Activated CD4-positive, alpha-beta T cell treated with anti-CD3 and anti-CD28 coated beads, Interleukin-2, amount 10 ng/mL, durations not matched to agents 24 days and 14 days (primary cell): Measurements from ENCODE around the gene PSD2. TPM values are rescaled to one million over a fixed set of nuclear protein-coding genes. Genes with fewer than 3 reads are reported as not detected.
A peak's percentile ranks its signal among the peaks of the same experiment; 100 is the strongest.

Experiments
- DNase-seq: peaks from one replicate; pipeline ENCODE4 v3.0.0; 2022
- H3K27ac Mint-ChIP-seq: one replicate; pipeline ENCODE4 v1.8.0; 2022; ENCODE audit warnings: mild to moderate bottlenecking, mixed read lengths
- H3K27me3 Mint-ChIP-seq: one replicate; pipeline ENCODE4 v1.8.0; 2022; ENCODE audit warnings: mixed read lengths
- H3K36me3 Mint-ChIP-seq: one replicate; pipeline ENCODE4 v1.8.0; 2022; ENCODE audit warnings: low read depth, mild to moderate bottlenecking, mixed read lengths
- H3K4me1 Mint-ChIP-seq: one replicate; pipeline ENCODE4 v1.8.0; 2021; ENCODE audit warnings: mixed read lengths
- H3K4me3 Mint-ChIP-seq: one replicate; pipeline ENCODE4 v1.8.0; 2022; ENCODE audit warnings: mild to moderate bottlenecking, moderate library complexity, mixed read lengths
- H3K9me3 Mint-ChIP-seq: one replicate; pipeline ENCODE4 v1.8.0; 2021; ENCODE audit warnings: mixed read lengths
- intact Hi-C: fragments of 100-400 bp; cut with micrococcal nuclease; formaldehyde crosslinking; loops from one replicate; pipeline ENCODE4 v1.15.1; 2023
- total RNA-seq: library from RNA; stranded (reverse); gene quantifications from 2 replicates; pipeline ENCODE4 v1.2.3, GENCODE V29; 2022

PSD2 gene
- total RNA-seq, 1 donor from 2014 or later = not detected

GRCh38 chr5:139770722-139771121, 24.9 kb upstream of the PSD2 start:
- no peaks in the 10 kb centered on the region for H3K36me3 Mint-ChIP-seq
- no peak for DNase-seq
- no peak overlapping the region for H3K4me3 Mint-ChIP-seq
- H3K27me3 Mint-ChIP-seq = peaks cover 19% of the 10 kb centered on the region
- no peak overlapping the region for H3K27ac Mint-ChIP-seq
- intact Hi-C loops = no loop called here
- peaks cover 9% of the 10 kb centered on the region for H3K4me1 Mint-ChIP-seq
- H3K9me3 Mint-ChIP-seq = no peaks in the 10 kb centered on the region

- H3K36me3 Mint-ChIP-seq = no peaks in the 10 kb centered on the region
- H3K27me3 Mint-ChIP-seq = peaks cover 20% of the 10 kb centered on the region
- intact Hi-C loops = no loop called here
- H3K27ac Mint-ChIP-seq = no peak overlapping the region
- DNase-seq = no peak
- no peak overlapping the region for H3K4me3 Mint-ChIP-seq
- no peaks in the 10 kb centered on the region for H3K9me3 Mint-ChIP-seq
- peaks cover 6% of the 10 kb centered on the region for H3K4me1 Mint-ChIP-seq
These were observed 23.4 kb upstream of the PSD2 start for GRCh38 chr5:139772089-139772791.

GRCh38 chr5:139772927-139773690, 22.5 kb upstream of the PSD2 start:
- H3K9me3 Mint-ChIP-seq = no peaks in the 10 kb centered on the region
- no peak overlapping the region for H3K27ac Mint-ChIP-seq
- no peak overlapping the region for H3K4me3 Mint-ChIP-seq
- H3K27me3 Mint-ChIP-seq = peaks cover 21% of the 10 kb centered on the region
- intact Hi-C loops = no loop called here
- no peaks in the 10 kb centered on the region for H3K36me3 Mint-ChIP-seq
- peaks cover 6% of the 10 kb centered on the region for H3K4me1 Mint-ChIP-seq
- DNase-seq = no peak

GRCh38 chr5:139774980-139775661, 20.5 kb upstream of the PSD2 start:
- intact Hi-C loops = no loop called here
- no peaks in the 10 kb centered on the region for H3K9me3 Mint-ChIP-seq
- peak; percentile 94 for DNase-seq
- no peak overlapping the region for H3K27ac Mint-ChIP-seq
- no peak overlapping the region for H3K4me3 Mint-ChIP-seq
- peaks cover 6% of the 10 kb centered on the region for H3K4me1 Mint-ChIP-seq
- peaks cover 27% of the 10 kb centered on the region for H3K27me3 Mint-ChIP-seq
- no peaks in the 10 kb centered on the region for H3K36me3 Mint-ChIP-seq

GRCh38 chr5:139775872-139776271, 19.7 kb upstream of the PSD2 start:
- DNase-seq = no peak
- Mint-ChIP-seq H3K4me3 (no peak overlapping the region), H3K27ac (no peak overlapping the region), H3K9me3 (no peaks in the 10 kb centered on the region), H3K27me3 (peaks cover 33% of the 10 kb centered on the region), H3K36me3 (no peaks in the 10 kb centered on the region), H3K4me1 (peaks cover 6% of the 10 kb centered on the region)
- intact Hi-C loops = no loop called here

GRCh38 chr5:139776861-139777260, 18.7 kb upstream of the PSD2 start:
- peaks cover 6% of the 10 kb centered on the region for H3K4me1 Mint-ChIP-seq
- H3K9me3 Mint-ChIP-seq = no peaks in the 10 kb centered on the region
- H3K36me3 Mint-ChIP-seq = no peaks in the 10 kb centered on the region
- intact Hi-C loops = no loop called here
- no peak overlapping the region for H3K4me3 Mint-ChIP-seq
- peaks cover 33% of the 10 kb centered on the region for H3K27me3 Mint-ChIP-seq
- DNase-seq = no peak
- H3K27ac Mint-ChIP-seq = no peak overlapping the region

- Mint-ChIP-seq H3K9me3 (no peaks in the 10 kb centered on the region), H3K36me3 (no peaks in the 10 kb centered on the region), H3K27me3 (peaks cover 35% of the 10 kb centered on the region), H3K27ac (no peak overlapping the region), H3K4me3 (no peak overlapping the region), H3K4me1 (peaks cover 6% of the 10 kb centered on the region)
- intact Hi-C loops = no loop called here
- no peak for DNase-seq
These were observed 12.1 kb upstream of the PSD2 start for GRCh38 chr5:139783436-139783965.

GRCh38 chr5:139784488-139784887, 11.1 kb upstream of the PSD2 start:
- no peak overlapping the region for H3K4me3 Mint-ChIP-seq
- H3K9me3 Mint-ChIP-seq = no peaks in the 10 kb centered on the region
- H3K27ac Mint-ChIP-seq = no peak overlapping the region
- H3K4me1 Mint-ChIP-seq = peaks cover 6% of the 10 kb centered on the region
- H3K27me3 Mint-ChIP-seq = peaks cover 38% of the 10 kb centered on the region
- no peaks in the 10 kb centered on the region for H3K36me3 Mint-ChIP-seq
- intact Hi-C loops = no loop called here
- no peak for DNase-seq

- Mint-ChIP-seq H3K27ac (no peak overlapping the region), H3K4me1 (peaks cover 6% of the 10 kb centered on the region), H3K4me3 (peak overlapping the region; percentile 85), H3K36me3 (no peaks in the 10 kb centered on the region), H3K27me3 (peaks cover 41% of the 10 kb centered on the region), H3K9me3 (no peaks in the 10 kb centered on the region)
- intact Hi-C loops = loop anchor here (1.0 kb wide), 4 partner anchors 57 to 370 kb away; no protein-coding TSS in a partner anchor
- DNase-seq = no peak
These were observed 8.4 kb upstream of the PSD2 start for GRCh38 chr5:139787257-139787567.

- peaks cover 6% of the 10 kb centered on the region for H3K4me1 Mint-ChIP-seq
- H3K9me3 Mint-ChIP-seq = no peaks in the 10 kb centered on the region
- peaks cover 42% of the 10 kb centered on the region for H3K27me3 Mint-ChIP-seq
- peak overlapping the region; percentile 19 for H3K27ac Mint-ChIP-seq
- intact Hi-C loops = loop anchor here (1.0 kb wide), 4 partner anchors 57 to 370 kb away; no protein-coding TSS in a partner anchor
- H3K4me3 Mint-ChIP-seq = peak overlapping the region; percentile 85
- peak; percentile 95 for DNase-seq
- no peaks in the 10 kb centered on the region for H3K36me3 Mint-ChIP-seq
These were observed 7.9 kb upstream of the PSD2 start for GRCh38 chr5:139787568-139788293.

- Mint-ChIP-seq H3K9me3 (no peaks in the 10 kb centered on the region), H3K36me3 (no peaks in the 10 kb centered on the region), H3K27ac (no peak overlapping the region), H3K4me3 (peak overlapping the region; percentile 54), H3K27me3 (peaks cover 44% of the 10 kb centered on the region), H3K4me1 (peaks cover 6% of the 10 kb centered on the region)
- intact Hi-C loops = no loop called here
- no peak for DNase-seq
These were observed 7.2 kb upstream of the PSD2 start for GRCh38 chr5:139788294-139788910.

GRCh38 chr5:139789116-139789844, 6.3 kb upstream of the PSD2 start:
- no peak for DNase-seq
- peaks cover 47% of the 10 kb centered on the region for H3K27me3 Mint-ChIP-seq
- intact Hi-C loops = no loop called here
- H3K4me1 Mint-ChIP-seq = peaks cover 6% of the 10 kb centered on the region
- H3K36me3 Mint-ChIP-seq = no peaks in the 10 kb centered on the region
- no peaks in the 10 kb centered on the region for H3K9me3 Mint-ChIP-seq
- H3K27ac Mint-ChIP-seq = no peak overlapping the region
- peak overlapping the region; percentile 59 for H3K4me3 Mint-ChIP-seq

GRCh38 chr5:139789845-139790189, 5.8 kb upstream of the PSD2 start:
- H3K27me3 Mint-ChIP-seq = peaks cover 48% of the 10 kb centered on the region
- H3K4me3 Mint-ChIP-seq = no peak overlapping the region
- H3K27ac Mint-ChIP-seq = no peak overlapping the region
- H3K36me3 Mint-ChIP-seq = no peaks in the 10 kb centered on the region
- intact Hi-C loops = no loop called here
- H3K4me1 Mint-ChIP-seq = peaks cover 6% of the 10 kb centered on the region
- DNase-seq = no peak
- no peaks in the 10 kb centered on the region for H3K9me3 Mint-ChIP-seq
